ENCODE data around the gene THRA. TPM values are rescaled to one million over a fixed set of nuclear protein-coding genes. Genes with fewer than 3 reads are reported as not detected.

The THRA gene
- total RNA-seq, 1 experiment from 2014 or later = 10.1 TPM

DNA sequence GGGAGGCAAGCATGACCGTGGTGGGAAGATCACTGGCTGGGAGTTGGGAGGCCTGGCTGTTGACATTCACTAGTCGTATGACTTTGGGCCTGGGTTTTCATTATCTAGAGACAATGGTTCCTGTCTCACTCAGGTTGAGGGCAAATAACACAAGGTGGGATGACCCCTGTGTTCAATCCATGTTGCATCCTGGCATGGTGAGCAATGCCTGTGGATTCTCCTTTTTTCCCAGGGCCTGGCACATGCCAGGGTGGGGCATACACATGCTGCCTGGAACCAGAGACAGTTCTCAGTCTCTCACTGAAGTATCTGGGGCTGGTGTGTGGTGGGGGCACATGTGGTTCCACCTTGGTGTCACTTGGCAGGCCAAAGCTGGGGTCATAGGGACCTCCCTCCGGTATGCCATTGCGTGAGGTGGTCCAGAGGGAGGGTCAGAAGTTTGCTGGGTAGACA, 5.4 kb downstream of the THRA start:
- H3K27me3 Mint-ChIP-seq (ENCODE audit: low read depth) = peaks cover 22% of the 10 kb centered on the region
- Histone ChIP-seq H3K9ac (ENCODE audit: extremely low read depth, insufficient read length, low read length) (no peak overlapping the region), H3K23me2 (ENCODE audit: insufficient read length, low read depth, low read length, poor library complexity, severe bottlenecking) (peaks cover 10% of the 10 kb centered on the region), H3K23ac (ENCODE audit: insufficient read length, low read depth, low read length) (no peak overlapping the region), H3K18ac (ENCODE audit: insufficient read length, low read depth, low read length) (no peak overlapping the region), H3K9me3 (ENCODE audit: control insufficient read depth, low read depth, low read length) (no peaks in the 10 kb centered on the region), H3K79me1 (ENCODE audit: insufficient read depth, low read depth, low read length, poor library complexity, severe bottlenecking) (no peaks in the 10 kb centered on the region), H3K4me1 (ENCODE audit: insufficient read depth, low read length) (peaks cover 28% of the 10 kb centered on the region), H4K5ac (ENCODE audit: insufficient read length, low read depth, low read length) (no peak overlapping the region), H3T11ph (ENCODE audit: low read length) (no peak overlapping the region), H2BK12ac (ENCODE audit: insufficient read length, low read depth, low read length) (no peak overlapping the region), H2AFZ (ENCODE audit: low read length) (no peak overlapping the region), H3K4me2 (ENCODE audit: insufficient read depth, insufficient read length, low read length) (peak overlapping the region; percentile 62), H4K8ac (replicated peaks; ENCODE audit: insufficient read length, low read depth, low read length) (no peak overlapping the region), H3K27me3 (ENCODE audit: insufficient read depth, low read length) (peaks cover 2% of the 10 kb centered on the region; the same call in 1 of the 2 replicates), H2BK15ac (ENCODE audit: low read depth, low read length) (no peak overlapping the region), H2BK120ac (ENCODE audit: low read depth, low read length, poor library complexity, severe bottlenecking) (no peak overlapping the region), H4K20me1 (ENCODE audit: control insufficient read depth, insufficient read depth, insufficient read length) (peaks cover 3% of the 10 kb centered on the region), H4K91ac (ENCODE audit: insufficient read length, low read depth, low read length) (no peak overlapping the region), H3K27ac (ENCODE audit: insufficient read length, low read depth, low read length) (no peak overlapping the region), H2BK20ac (ENCODE audit: low read depth, low read length, poor library complexity, severe bottlenecking) (no peak overlapping the region), H3K14ac (ENCODE audit: insufficient read depth, low read length) (no peak overlapping the region), H2AK5ac (ENCODE audit: insufficient read length, low read length) (no peak overlapping the region), H3K4ac (ENCODE audit: low read depth, low read length) (no peak overlapping the region), H3K56ac (ENCODE audit: insufficient read length, low read depth, low read length) (no peak overlapping the region), H2BK5ac (ENCODE audit: insufficient read length, low read length) (no peak overlapping the region), H3K79me2 (ENCODE audit: insufficient read depth, low read length) (no peaks in the 10 kb centered on the region)
- no peak overlapping the region; a peak in 1 of 7 replicates for H3K27ac Mint-ChIP-seq
- TF ChIP-seq, protein P1, sequence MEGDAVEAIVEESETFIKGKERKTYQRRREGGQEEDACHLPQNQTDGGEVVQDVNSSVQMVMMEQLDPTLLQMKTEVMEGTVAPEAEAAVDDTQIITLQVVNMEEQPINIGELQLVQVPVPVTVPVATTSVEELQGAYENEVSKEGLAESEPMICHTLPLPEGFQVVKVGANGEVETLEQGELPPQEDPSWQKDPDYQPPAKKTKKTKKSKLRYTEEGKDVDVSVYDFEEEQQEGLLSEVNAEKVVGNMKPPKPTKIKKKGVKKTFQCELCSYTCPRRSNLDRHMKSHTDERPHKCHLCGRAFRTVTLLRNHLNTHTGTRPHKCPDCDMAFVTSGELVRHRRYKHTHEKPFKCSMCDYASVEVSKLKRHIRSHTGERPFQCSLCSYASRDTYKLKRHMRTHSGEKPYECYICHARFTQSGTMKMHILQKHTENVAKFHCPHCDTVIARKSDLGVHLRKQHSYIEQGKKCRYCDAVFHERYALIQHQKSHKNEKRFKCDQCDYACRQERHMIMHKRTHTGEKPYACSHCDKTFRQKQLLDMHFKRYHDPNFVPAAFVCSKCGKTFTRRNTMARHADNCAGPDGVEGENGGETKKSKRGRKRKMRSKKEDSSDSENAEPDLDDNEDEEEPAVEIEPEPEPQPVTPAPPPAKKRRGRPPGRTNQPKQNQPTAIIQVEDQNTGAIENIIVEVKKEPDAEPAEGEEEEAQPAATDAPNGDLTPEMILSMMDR (conservative IDR thresholded peaks at IDR 0.05) = no peak
- peaks cover 60 to 81% of the 10 kb centered on the region in 2 experiments for H3K4me1 Mint-ChIP-seq
- H3K4me3 Mint-ChIP-seq = no peak overlapping the region
- H3K36me3 Mint-ChIP-seq (ENCODE audit: insufficient read depth in 1 of 3, low read depth in 3 of 3) = no peaks in the 10 kb centered on the region; a peak in 1 of 7 replicates
- no peaks in the 10 kb centered on the region for H3K9me3 Mint-ChIP-seq
- no CpG with 5 or more reads among the region's 4 CpGs for WGBS (ENCODE audit: extremely low coverage, insufficient read length, low lambda C conversion rate)
- peak; percentile 24 for DNase-seq
